ENCODE results near the gene BIVM. TPM values are rescaled to one million over a fixed set of nuclear protein-coding genes. Genes with fewer than 3 reads are reported as not detected.

The BIVM gene
- total RNA-seq, 1 donor from 2014 or later, result 25.5 TPM

GRCh38 chr13:102845289-102845629 is 46.3 kb downstream of the BIVM start:
- DNase-seq, result no peak

- DNase-seq, result peak; percentile 97
Measured at GRCh38 chr13:102845630-102846260, 46.8 kb downstream of the BIVM start, which contains the start of gene ERCC5. Gene ERCC5 (plus strand): TSS chr13:102846032. CDS start chr13:102846267, 235 bp downstream.

- peak; percentile 46 for DNase-seq
Measured at GRCh38 chr13:102846261-102847015, 47.5 kb downstream of the BIVM start.

GRCh38 chr13:102847272-102848234 is 48.6 kb downstream of the BIVM start:
- DNase-seq, result peak; percentile 41

- no peak for DNase-seq
Measured at GRCh38 chr13:102848956-102849355, 50.0 kb downstream of the BIVM start.

GRCh38 chr13:102852556-102852955 is 53.6 kb downstream of the BIVM start:
- no peak for DNase-seq

GRCh38 chr13:102854675-102855074 is 55.8 kb downstream of the BIVM start:
- DNase-seq, result no peak

- DNase-seq, result no peak
Measured at GRCh38 chr13:102856557-102856956, 57.6 kb downstream of the BIVM start.

- DNase-seq, result no peak
Measured at GRCh38 chr13:102862624-102863210, 63.8 kb downstream of the BIVM start.

- no peak for DNase-seq
Measured at GRCh38 chr13:102863590-102863989, 64.7 kb downstream of the BIVM start.

GRCh38 chr13:102868366-102868936 is 69.5 kb downstream of the BIVM start:
- DNase-seq, result no peak

GRCh38 chr13:102869948-102870676 is 71.2 kb downstream of the BIVM start:
- DNase-seq, result no peak

- DNase-seq, result peak; percentile 43
Measured at GRCh38 chr13:102870677-102871415, 71.9 kb downstream of the BIVM start.

- DNase-seq, result no peak
Measured at GRCh38 chr13:102872131-102872530, 73.2 kb downstream of the BIVM start.

GRCh38 chr13:102872531-102872930 is 73.6 kb downstream of the BIVM start:
- DNase-seq, result no peak

GRCh38 chr13:102873653-102874052 is 74.7 kb downstream of the BIVM start:
- no peak for DNase-seq

GRCh38 chr13:102875256-102875655 is 76.3 kb downstream of the BIVM start:
- DNase-seq, result no peak

- DNase-seq, result no peak
Measured at GRCh38 chr13:102877303-102877702, 78.4 kb downstream of the BIVM start.

GRCh38 chr13:102878481-102878880 is 79.6 kb downstream of the BIVM start:
- DNase-seq, result peak; percentile 17

- DNase-seq, result no peak
Measured at GRCh38 chr13:102879793-102880499, 81.0 kb downstream of the BIVM start.
